Tibial artery (tissue), 4 donors: ENCODE data around the gene VEGFB.
A peak's percentile ranks its signal among the peaks of the same experiment; 100 is the strongest.

Experiments used
- DNase-seq, 2 donors: peaks; one replicate each; pipeline ENCODE4 v3.0.0-alpha.2; 2019
- H3K27ac ChIP-seq, 2 donors: fragments of 200-600 bp; sonication (generic) in 1 of 2; 1 replicate in 1 of 2; 2 replicates in 1 of 2; pipeline ENCODE4 v1.5.1; 2018 to 2019; ENCODE audit warnings: mild to moderate bottlenecking in 1 of 2
- H3K27me3 ChIP-seq, 2 donors: fragments of 200-600 bp; sonication (generic) in 1 of 2; one replicate each; pipeline versions ENCODE4 v1.5.1 to v1.6.0; 2016 to 2019
- H3K36me3 ChIP-seq, 3 donors: fragments of 200-600 bp; sonication (generic) in 2 of 3; one replicate each; pipeline ENCODE4 v1.5.1; 2016 to 2019; ENCODE audit warnings: mild to moderate bottlenecking in 2 of 3
- H3K4me1 ChIP-seq, 4 donors: fragments of 200-600 bp; sonication (generic) in 2 of 4; 1 replicate in 3 of 4; 2 replicates in 1 of 4; pipeline ENCODE4 v1.5.1; 2016 to 2019
- H3K4me3 ChIP-seq, 2 donors: fragments of 200-600 bp; sonication (generic) in 1 of 2; 1 replicate in 1 of 2; 2 replicates in 1 of 2; pipeline ENCODE4 v1.5.1; 2018 to 2019; ENCODE audit warnings: mild to moderate bottlenecking in 2 of 2
- H3K9me3 ChIP-seq, 3 donors: fragments of 200-600 bp; sonication (generic) in 1 of 3; one replicate each; pipeline ENCODE4 v1.5.1; 2016 to 2019
- intact Hi-C: fragments of 100-400 bp; cut with DNase I; formaldehyde crosslinking; loops from one replicate; pipeline ENCODE4 v1.15.0; 2023; ENCODE audit warnings: low total_unique reads
- TF ChIP-seq, protein P1 (sequence below), 2 experiments: fragments of 200-600 bp in 1 of 2; fragments of 450-650 bp in 1 of 2; IDR thresholded peaks; one replicate each; pipeline ENCODE4 v1.5.1; 2017 to 2019; ENCODE audit warnings: antibody characterized with exemption in 2 of 2, mild to moderate bottlenecking in 1 of 2, moderate library complexity in 1 of 2

Gene VEGFB

GRCh38 chr11:64232182-64232966 lies 2.0 kb upstream of the VEGFB start:
- H3K4me3 ChIP-seq, result no peak overlapping the region
- H3K4me1 ChIP-seq, result peaks cover 7 to 64% (median 52%) of the 10 kb centered on the region in 4 donors
- peak overlapping the region in 1 of 2 donors; percentile 93 for H3K27ac ChIP-seq
- intact Hi-C loops, result no loop called here
- no peaks in the 10 kb centered on the region for H3K9me3 ChIP-seq
- no peak for DNase-seq
- TF ChIP-seq, protein P1, sequence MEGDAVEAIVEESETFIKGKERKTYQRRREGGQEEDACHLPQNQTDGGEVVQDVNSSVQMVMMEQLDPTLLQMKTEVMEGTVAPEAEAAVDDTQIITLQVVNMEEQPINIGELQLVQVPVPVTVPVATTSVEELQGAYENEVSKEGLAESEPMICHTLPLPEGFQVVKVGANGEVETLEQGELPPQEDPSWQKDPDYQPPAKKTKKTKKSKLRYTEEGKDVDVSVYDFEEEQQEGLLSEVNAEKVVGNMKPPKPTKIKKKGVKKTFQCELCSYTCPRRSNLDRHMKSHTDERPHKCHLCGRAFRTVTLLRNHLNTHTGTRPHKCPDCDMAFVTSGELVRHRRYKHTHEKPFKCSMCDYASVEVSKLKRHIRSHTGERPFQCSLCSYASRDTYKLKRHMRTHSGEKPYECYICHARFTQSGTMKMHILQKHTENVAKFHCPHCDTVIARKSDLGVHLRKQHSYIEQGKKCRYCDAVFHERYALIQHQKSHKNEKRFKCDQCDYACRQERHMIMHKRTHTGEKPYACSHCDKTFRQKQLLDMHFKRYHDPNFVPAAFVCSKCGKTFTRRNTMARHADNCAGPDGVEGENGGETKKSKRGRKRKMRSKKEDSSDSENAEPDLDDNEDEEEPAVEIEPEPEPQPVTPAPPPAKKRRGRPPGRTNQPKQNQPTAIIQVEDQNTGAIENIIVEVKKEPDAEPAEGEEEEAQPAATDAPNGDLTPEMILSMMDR (IDR thresholded peaks at IDR 0.05), result no peak
- peaks cover 0 to 9% (median 7%) of the 10 kb centered on the region in 3 donors for H3K36me3 ChIP-seq
- H3K27me3 ChIP-seq, result no peaks in the 10 kb centered on the region

DNA sequence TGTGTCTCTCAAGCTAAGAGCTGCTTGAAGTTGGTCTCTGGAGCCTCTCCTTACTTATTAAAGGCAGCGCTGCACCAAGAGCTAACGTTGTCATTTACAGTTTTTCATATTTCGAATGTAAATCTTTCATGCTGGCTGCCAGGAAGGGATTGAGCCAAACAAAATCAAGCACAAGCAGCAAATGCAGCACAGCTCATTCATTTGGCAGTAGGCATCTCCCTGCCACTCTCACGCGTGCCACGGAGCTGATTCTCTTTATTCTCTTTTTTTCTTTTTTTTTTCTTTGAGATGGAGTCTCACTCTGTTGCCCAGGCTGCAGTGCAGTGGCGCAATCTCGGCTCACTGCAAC lies 1.4 kb upstream of the VEGFB start:
- DNase-seq, result no peak
- Histone ChIP-seq H3K27ac (peak overlapping the region in 1 of 2 donors; percentile 93), H3K27me3 (no peaks in the 10 kb centered on the region), H3K36me3 (peaks cover under 1 to 15% (median 13%) of the 10 kb centered on the region in 3 donors), H3K4me1 (peaks cover 7 to 59% (median 46%) of the 10 kb centered on the region in 4 donors), H3K4me3 (no peak overlapping the region), H3K9me3 (no peaks in the 10 kb centered on the region)
- intact Hi-C loops, result no loop called here
- TF ChIP-seq, protein P1 (IDR thresholded peaks at IDR 0.05), result no peak

DNA sequence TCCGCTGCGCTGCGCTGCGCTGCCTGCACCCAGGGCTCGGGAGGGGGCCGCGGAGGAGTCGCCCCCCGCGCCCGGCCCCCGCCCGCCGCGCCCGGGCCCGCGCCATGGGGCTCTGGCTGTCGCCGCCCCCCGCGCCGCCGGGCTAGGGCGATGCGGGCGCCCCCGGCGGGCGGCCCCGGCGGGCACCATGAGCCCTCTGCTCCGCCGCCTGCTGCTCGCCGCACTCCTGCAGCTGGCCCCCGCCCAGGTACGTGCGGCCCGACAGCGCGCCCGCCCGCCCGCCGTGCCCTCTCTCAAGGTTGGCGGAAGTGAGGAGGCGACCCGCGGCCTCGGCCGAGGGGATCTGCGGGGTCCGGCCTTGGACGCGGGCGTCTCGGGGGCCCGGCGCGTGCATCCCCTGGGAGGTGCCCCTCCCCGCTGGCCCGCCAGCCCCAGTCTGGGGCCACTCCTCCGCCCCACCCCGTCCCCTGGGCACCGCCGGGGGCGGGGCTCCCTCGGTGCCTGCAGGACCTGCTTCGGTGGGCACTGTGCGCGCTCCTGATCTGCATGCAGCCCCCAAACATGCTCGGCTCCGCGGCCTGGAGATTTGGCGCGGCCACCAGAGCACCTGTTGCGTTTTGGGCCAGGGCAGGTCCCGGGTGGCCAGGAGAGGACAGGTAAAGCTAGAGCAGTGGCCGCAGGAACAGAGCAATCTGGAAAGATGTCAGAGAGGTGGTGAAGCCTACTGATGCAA lies 429 bp downstream of the VEGFB start:
- DNase-seq, result peak; percentile 53 to 87

DNA sequence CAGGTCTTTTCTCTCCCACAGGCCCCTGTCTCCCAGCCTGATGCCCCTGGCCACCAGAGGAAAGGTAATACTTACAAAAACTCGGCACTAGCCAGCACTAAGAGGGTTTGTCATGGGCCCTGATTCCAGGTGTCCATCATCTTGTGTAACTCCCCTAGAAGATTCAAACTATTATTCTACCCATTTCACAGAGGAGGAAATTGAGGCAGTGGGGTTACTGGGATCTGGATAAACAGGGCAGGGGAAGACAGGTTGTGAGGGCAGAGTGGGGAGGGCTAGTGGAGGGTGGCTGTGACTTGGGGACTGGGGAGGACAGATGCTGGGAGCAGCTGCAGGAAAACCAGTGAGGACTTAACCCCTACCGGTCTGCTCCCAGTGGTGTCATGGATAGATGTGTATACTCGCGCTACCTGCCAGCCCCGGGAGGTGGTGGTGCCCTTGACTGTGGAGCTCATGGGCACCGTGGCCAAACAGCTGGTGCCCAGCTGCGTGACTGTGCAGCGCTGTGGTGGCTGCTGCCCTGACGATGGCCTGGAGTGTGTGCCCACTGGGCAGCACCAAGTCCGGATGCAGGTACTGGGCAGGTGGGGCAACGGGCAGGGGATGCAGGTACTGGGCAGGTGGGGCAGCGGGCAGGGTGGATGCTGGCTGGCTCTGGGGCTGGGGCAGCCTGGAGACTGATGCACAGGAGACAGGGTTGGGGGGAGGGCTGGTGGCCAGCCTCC lies 1.2 kb downstream of the VEGFB start:
- Histone ChIP-seq H3K27ac (peak overlapping the region; percentile 96 to 98), H3K36me3 (peaks cover 6 to 29% (median 16%) of the 10 kb centered on the region in 3 donors), H3K9me3 (no peaks in the 10 kb centered on the region), H3K4me1 (peaks cover 7 to 57% (median 44%) of the 10 kb centered on the region in 4 donors), H3K27me3 (no peaks in the 10 kb centered on the region), H3K4me3 (peak overlapping the region; percentile 87 to 93)
- intact Hi-C loops, result no loop called here
- TF ChIP-seq, protein P1 (IDR thresholded peaks at IDR 0.05), result no peak
- DNase-seq, result no peak

More for the DNA sequence above, 429 bp downstream of the VEGFB start:
- intact Hi-C loops, result no loop called here
- Histone ChIP-seq H3K9me3 (no peaks in the 10 kb centered on the region), H3K36me3 (peaks cover 6 to 29% (median 16%) of the 10 kb centered on the region in 3 donors), H3K27ac (peak overlapping the region; percentile 96 to 98), H3K27me3 (no peaks in the 10 kb centered on the region), H3K4me3 (peak overlapping the region; percentile 87 to 93), H3K4me1 (peaks cover 7 to 52% (median 38%) of the 10 kb centered on the region in 4 donors)
- TF ChIP-seq, protein P1 (IDR thresholded peaks at IDR 0.05), result no peak

- no peak for DNase-seq
- Histone ChIP-seq H3K27ac (no peak overlapping the region), H3K4me3 (no peak overlapping the region), H3K27me3 (no peaks in the 10 kb centered on the region), H3K36me3 (peaks cover 6 to 29% (median 16%) of the 10 kb centered on the region in 3 donors), H3K4me1 (peaks cover 7 to 48% (median 40%) of the 10 kb centered on the region in 4 donors), H3K9me3 (no peaks in the 10 kb centered on the region)
- intact Hi-C loops, result no loop called here
- TF ChIP-seq, protein P1 (IDR thresholded peaks at IDR 0.05), result no peak
Observed at GRCh38 chr11:64237484-64237951, 3.1 kb downstream of the VEGFB start.
